Measurements from ENCODE around the gene KCNH3.
"Not testable (repeated sequence)": the region's sequence is repeated elsewhere in the genome, so short reads cannot be mapped to it uniquely, and the experiment has no call there.

The KCNH3 gene, protein sequence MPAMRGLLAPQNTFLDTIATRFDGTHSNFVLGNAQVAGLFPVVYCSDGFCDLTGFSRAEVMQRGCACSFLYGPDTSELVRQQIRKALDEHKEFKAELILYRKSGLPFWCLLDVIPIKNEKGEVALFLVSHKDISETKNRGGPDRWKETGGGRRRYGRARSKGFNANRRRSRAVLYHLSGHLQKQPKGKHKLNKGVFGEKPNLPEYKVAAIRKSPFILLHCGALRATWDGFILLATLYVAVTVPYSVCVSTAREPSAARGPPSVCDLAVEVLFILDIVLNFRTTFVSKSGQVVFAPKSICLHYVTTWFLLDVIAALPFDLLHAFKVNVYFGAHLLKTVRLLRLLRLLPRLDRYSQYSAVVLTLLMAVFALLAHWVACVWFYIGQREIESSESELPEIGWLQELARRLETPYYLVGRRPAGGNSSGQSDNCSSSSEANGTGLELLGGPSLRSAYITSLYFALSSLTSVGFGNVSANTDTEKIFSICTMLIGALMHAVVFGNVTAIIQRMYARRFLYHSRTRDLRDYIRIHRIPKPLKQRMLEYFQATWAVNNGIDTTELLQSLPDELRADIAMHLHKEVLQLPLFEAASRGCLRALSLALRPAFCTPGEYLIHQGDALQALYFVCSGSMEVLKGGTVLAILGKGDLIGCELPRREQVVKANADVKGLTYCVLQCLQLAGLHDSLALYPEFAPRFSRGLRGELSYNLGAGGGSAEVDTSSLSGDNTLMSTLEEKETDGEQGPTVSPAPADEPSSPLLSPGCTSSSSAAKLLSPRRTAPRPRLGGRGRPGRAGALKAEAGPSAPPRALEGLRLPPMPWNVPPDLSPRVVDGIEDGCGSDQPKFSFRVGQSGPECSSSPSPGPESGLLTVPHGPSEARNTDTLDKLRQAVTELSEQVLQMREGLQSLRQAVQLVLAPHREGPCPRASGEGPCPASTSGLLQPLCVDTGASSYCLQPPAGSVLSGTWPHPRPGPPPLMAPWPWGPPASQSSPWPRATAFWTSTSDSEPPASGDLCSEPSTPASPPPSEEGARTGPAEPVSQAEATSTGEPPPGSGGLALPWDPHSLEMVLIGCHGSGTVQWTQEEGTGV

DNA sequence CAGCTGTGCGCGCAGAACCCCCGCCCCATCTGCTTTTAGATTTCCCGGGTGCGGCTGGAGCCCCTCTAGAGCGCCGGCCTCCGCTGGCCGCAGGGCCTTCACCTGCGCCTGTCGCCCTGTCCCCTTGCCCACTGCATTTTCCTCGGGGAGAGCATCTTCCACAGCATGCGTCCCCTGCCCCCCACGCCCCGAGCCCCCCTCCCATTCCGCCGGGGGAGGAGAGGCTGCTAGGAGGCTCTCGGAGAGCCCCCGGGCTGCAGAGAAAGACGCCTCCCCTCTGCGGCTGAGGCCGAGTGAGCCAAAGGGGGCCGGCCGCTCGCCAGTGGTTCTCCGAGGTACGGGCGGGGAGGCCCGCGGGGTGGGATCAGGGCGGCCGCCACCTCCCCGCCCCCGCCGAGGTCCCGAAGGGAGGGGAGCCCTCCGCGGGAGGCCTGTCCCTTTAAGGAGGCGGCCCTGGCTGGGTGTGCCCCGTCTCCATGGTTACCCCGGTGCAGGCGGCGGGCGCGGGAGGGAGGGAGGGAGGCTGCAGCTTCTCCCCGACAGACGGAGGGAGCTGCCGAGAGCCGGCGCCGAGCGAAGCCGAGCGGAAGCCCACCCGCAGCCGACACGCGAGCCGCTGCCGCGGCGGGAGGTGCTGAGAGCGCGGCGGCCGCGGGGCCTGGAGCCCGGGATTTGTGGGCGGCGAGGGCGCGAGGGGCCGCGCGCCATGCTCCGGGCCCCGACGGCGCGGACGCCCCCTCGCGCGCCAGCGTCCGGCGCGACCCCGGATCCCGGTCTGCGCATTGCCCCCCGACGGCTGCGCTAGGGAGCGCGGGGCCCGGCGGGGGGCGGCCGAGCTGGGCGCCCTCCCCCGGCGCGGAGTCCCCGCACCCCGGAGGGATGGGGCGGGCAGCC lies at the start of gene KCNH3:
TSS of gene KCNH3 (plus strand) at position 521 of the 894 bp plus-strand sequence. CDS start 387 bp downstream, outside the sequence.
- DNase-seq (ENCODE audit: low read depth), result peak; percentile 85

DNA sequence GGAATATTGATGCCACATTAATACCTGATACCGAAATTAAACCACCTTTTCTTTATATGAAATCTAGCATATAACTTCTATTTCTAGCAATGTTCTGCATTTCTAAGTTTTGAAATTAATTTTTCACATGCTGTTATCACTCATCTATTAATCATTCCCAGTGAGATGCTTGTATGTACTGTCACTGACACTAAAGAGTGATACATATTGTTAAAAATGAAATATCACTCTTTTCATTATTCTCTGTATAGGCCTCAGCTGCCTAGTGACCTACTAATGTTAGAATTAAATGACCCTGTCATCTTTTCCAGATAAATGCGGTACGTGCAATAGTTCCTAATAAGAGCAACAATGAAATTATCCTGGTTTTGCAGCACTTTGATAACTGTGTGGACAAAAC lies 49.7 kb upstream of the KCNH3 start:
- DNase-seq (ENCODE audit: low read depth), result no peak

DNA sequence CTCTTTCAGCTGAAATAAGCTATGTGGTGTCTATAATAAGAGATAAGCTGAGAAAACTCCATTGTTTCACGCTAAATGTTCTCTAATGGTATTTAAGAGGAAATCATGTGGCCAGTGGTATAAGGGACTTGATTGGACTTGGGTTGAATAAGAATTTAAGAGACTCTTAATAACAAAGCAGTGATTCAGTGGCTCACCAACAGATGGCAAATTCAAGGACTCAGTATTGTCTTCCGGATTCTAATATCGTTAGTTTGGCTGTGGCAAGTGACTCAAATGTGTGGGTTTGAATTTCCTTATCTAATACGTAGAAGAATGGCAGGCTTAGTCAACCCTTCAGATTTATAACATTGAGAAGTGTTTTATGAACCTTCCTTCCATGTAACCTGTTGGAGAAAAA lies 49.1 kb upstream of the KCNH3 start:
- no peak for DNase-seq (ENCODE audit: low read depth)

DNA sequence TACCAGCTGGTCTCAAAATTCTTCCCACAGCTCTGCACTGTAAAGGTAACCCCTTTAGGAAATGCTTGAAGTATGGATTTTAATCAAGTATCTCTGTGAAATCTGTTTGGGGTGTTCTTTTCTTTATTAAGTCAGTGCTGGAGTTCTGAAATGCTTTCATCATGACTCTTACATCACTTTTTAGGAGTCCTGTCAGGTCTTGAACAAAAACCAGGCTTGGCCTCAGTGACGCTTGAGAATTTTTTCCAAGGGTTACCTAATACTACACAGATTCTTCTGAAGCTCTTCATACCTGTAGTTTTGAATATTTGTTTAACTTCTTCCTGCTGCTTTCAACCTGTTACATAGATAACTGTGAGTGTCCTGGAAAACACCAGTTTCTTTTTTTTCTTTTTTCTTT lies 47.0 kb upstream of the KCNH3 start:
- DNase-seq (ENCODE audit: low read depth), result no peak

DNA sequence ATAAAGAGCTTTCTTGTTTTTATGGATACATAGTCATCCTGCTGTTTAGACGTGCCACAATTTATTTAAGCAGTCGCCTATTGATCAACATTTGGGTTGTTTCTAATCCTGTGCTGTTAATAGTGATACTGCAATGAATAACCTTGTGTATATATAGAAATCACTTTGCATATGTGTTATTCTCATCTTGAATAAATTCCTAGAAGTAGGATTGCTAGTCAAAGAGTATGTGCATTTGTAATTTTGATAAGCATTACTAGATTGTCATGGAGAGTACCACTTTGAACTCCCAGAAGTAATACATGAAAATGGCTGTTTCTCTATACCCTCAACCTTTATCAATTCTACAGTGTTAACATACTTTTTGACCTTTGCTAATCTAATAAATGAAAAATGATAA lies 44.9 kb upstream of the KCNH3 start:
- no peak for DNase-seq (ENCODE audit: low read depth)

DNA sequence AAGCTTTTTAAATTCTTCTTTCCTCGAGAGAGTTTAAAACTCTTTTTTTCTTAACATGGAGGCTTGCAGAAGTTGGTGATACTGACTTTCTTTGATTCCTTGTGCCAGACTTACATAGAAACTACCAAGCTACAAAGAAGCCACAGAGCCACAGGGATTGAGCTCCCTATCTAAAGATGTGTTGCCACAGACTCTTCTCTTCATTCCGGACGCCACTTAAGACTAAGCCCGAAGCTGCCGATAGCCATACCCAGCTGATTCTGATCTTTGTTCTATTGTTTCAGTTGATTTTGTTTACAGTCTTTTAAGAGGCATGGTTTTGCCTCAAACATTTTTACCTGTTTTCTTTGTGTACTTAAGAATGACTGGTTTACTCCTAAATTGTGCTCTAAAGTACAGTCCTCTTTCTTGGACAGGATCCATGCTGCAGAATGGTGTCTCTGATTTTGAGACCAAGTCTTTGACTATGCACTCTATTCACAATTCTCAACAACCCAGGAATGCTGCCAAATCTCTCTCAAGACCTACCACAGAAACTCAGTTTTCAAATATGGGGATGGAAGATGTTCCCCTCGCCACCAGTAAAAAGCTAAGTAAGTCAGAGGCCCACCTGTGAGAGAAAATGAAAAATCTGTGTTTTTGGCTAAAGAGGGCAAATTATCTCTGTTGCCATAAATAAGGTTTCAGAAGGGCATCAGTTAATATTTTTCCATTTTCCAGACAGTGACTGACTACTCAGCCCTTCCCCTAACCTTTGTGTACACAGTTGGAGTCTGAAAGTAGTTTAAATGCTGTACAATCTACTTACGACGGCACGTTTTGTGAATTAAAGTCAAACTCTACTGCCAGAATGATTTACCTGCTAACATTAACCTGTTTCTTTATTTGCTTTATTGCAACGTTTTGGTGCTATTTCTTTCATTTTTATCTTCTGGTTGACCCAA lies 42.1 kb upstream of the KCNH3 start:
- DNase-seq (ENCODE audit: low read depth), result no peak

DNA sequence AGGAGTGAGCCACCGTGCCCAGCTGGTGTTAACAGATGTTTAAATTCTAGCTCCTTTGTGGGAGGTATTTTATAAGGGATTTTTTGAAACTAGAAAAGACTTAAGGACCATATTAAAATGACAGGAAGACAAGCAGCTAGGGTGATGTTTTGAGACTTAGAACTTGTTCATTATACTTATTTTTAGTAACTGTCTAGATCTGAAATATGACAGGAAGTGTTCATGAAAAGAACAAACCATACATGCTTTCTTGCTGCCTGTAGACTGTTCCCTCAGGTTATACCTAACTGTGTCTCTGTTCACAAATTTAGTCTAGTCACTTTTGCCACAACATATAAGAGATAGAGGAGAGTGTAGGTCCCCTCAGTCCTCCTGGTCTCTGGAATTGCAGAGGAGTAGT lies 36.9 kb upstream of the KCNH3 start:
- no peak for DNase-seq (ENCODE audit: low read depth)

DNA sequence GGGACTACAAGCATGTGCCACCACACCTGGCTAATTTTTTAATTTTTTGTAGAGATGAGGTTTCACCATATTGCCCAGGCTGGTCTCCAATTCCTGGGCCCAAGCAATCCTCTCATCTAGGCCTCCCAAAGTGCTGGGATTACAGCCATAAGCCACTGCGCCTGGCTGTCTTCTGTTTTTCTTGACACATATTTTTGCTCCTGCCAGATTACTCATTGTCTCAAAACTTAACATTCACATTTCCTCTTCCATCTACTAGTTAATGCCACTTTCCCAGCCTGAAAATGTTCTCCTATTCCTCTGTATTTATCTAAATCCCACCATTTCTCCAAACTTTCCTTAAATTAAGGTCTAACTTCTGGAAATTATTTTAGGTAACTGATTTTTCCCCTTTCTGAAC lies 36.2 kb upstream of the KCNH3 start:
- no peak for DNase-seq (ENCODE audit: low read depth)

DNA sequence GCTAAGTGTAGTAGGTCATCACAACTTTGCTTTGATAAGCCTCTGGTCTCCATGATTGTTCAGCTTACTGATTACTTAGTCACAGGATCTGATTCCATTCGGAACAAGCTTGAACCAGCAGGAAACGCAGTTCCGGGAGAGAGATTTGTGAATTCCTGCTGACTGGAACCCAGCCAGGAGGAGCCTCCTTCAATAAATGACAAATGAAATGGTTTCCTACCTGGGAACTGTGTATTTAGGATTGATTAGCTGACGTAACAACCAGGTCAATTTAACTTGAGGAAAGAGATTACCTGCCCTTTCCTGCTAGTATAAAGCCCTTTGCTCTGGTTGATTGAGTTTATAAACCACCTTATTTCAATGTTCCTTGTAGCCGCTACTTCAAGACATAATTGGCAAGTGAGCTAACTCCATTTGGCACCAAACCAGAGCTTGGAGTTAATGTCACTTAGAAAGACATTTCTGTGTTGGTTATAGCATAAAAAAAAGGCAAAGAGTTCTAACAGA lies 35.1 kb upstream of the KCNH3 start:
- no peak for DNase-seq (ENCODE audit: low read depth)

DNA sequence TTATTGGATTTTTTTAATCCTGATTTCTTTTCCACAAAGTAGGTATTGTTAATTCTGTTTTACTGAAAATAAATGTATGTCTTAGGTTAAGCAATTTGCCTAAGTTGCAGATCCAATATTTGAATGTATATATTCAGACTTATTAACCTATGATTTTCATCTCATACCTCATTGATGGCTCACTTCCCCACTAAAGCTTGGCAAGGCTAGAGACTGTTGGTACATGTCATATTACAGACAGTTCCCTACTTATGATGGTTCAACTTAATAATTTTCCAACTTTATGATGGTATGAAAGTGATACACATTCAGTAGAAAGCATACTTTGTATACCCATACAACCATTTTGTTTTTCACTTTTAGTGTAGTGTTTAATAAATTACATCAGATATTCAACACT lies 33.2 kb upstream of the KCNH3 start:
- DNase-seq (ENCODE audit: low read depth), result no peak

DNA sequence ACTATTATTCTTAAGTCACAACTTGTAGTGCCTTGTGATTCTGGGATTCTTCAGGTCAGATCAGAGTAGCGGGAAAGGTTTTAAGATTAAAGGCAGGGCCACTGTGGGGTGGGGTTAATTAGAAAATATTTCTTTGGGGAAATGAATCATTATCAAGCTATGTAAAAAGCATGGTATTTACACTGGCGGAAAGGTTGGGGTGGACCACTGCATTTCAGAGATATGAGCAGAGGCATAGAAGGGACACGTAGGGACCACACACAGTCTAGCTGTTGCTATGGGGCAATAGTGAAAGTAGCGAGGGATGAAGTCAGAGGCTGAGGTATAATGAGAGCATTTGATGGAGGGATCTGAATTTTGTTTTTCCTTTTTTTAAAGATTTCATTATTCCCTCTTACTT lies 31.7 kb upstream of the KCNH3 start:
- DNase-seq (ENCODE audit: low read depth), result no peak

DNA sequence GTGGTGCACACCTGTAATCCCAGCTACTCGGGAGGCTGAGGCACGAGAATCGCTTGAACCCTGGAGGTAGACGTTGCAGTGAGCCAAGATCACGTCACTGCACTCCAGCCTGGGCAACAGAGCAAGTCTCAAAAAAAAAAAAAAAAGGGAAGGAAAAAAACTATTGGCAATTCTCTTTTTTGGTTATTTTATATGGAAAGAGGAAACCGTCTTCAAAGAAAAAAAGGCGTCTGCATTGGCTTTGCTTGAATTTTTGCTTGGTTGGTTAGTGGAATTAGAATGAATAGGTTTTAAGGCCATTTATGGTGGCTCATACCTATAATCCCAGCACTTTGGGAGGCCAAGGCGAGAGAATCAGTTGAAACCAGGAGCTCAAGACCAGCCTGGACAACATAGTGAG lies 29.1 kb upstream of the KCNH3 start:
- DNase-seq (ENCODE audit: low read depth), result not testable (repeated sequence)

DNA sequence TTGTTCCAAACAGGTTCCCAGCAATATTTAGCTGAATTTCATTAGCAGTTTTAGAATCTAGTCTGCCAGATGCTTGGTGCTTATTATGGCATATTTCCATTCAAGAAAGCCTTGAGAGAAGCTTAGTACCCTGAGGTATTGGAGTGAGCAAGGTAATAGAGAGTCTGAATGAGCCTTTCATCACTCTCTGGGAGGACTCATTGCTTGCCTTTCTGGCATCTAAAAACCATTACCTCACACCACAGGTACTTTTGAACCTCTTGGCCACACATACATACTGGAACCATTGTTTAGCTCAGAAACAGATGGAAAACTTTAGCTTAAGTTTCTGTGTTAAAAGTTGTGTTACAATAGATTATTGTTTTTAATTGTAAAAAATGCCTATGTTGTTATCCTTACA lies 27.4 kb upstream of the KCNH3 start:
- no peak for DNase-seq (ENCODE audit: low read depth)

DNA sequence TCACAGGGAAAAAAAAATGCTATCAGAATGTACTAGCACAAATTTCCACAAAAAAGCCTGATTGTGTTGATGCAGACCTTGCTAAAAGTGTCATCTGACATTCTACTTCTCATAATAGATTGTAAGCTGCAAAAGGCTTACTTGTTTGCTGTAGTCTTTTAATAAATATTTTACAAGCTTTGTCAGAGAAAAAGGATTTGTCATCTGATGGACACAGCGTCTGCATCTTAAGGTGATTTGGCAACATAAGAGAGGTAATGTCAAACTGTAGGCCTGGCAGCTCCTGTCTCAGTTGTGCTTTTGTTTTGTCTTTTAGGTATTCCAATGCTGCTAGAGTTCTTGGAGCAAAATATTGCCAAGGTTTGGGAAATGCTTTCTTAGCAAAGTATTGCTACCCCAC lies 26.3 kb upstream of the KCNH3 start:
- no peak for DNase-seq (ENCODE audit: low read depth)

DNA sequence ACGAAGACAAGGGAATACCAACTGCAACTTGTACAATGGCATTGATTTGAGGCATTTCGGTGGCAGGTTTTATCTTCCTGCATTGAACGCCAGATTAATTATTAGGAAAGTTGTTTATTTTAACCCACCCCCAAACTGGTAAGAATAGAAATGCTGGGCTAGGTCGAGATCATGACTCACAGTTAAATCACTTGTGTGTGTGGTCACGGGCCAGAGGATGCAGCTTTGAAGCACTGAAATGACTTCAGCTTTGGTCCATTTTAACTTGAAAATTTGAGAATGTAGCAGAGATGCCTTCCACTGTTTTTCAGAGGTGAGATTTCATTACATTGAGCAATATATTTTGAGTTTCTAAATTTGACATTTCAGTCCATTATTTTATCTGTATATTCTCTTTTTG lies 23.6 kb upstream of the KCNH3 start:
- DNase-seq (ENCODE audit: low read depth), result no peak

DNA sequence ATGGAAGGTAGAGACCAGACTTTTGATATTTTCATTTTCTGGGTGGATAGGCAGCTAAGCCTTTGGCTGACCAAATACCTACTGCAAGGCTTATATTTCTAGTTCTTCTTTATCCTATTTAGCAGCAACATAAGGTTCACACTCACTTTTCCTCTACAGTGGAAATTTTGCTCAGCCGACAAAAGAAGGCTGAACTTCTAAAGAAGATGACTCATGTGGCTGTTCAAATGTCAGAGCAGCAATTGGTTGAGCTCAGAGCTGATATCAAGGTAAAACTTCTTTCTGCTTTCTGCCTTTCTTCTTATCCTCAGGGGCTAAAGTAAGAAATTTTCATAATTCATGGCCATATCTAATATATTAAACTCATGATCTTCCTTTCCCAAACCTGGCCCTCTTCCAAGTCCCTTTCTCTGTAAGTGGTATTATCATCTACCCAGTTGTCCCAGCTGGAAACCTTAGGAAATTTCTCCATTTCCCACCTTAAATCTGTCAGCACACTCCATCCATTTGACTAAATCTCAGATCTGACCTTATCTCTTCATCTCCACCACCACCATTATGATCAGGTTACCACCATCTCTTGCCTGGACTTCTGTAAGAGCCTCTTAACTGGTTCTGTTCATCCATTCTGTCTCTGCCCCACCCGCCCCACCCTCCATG lies 19.8 kb upstream of the KCNH3 start:
- no peak for DNase-seq (ENCODE audit: low read depth)

DNA sequence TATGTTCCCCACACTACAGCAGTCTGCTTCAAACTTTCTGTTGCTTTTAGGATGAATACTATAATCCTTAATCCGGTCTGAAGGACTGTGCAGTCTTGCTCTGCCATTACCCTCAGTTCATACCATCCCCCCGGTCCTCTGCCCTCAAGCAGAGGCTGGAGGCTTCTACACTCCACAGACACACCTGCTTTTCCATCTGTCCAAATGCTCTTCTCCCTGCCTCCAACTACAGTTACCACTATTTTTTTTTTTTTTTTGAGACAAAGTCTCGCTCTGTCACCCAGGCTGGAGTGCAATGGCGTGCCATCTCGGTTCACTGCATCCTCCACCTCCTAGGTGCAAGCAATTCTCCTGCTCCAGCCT lies 19.3 kb upstream of the KCNH3 start:
- no peak for DNase-seq (ENCODE audit: low read depth)

DNA sequence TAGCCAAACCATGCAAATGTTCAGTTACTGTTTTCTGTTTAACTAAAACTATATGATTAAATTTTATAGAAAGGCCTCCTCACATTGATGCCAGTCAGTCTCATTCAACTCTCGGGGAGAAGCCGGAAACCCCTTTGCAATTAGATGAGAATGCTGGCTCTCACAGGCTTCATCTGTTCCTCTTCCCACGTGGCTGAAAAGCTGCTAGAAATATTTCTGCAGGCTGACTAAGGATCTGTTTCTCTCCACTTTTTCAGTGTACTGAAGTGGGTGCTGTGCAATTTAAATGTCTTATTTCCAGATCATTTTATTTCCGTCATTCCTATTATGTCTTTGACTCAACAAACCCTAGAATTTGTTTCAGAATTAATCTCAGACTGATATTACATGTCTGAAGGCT lies 17.4 kb upstream of the KCNH3 start:
- no peak for DNase-seq (ENCODE audit: low read depth)

DNA sequence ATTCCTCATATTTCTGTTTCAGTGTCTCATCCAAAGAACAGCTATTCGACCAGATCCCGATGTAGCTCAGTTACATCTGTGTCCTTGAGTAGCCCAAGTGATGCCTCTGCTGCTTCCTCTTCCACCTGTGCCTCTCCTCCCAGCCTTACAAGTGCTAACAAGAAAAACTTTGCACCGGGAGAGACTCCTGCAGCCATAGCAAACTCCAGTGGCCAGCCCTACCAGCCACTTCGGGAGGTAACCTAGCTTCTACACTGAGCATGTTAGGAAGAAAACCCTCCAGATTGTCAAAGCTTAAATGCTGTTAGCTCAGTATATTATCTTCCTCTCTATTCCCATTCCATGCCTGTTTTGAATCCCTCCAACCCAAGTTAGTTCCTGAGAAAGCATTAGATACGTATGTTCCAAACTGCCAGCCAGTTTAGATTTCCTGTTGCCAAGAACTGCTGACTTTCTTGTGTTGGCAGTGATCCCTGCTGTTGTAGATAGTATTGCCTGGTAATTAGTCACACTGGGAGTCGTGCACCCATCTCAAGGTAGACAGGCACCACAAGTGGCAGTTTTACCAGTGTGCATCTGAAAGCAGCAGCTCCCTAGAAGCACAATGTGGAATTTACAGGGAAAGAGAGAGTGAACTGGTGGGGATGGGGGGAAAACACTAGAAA lies 14.0 kb upstream of the KCNH3 start:
- no peak for DNase-seq (ENCODE audit: low read depth)
